ENCODE measurements around the gene ATG2A. TPM values are rescaled to one million over a fixed set of nuclear protein-coding genes. Genes with fewer than 3 reads are reported as not detected.

The ATG2A gene
- total RNA-seq, 4 donors from 2014 or later = 20.3 to 34.8 (median 22.2) TPM

GRCh38 chr11:64887757-64888405 is 29.1 kb downstream of the ATG2A start:
- peak in 2 of 3 donors; percentile 68 to 94 for TF ChIP-seq CTCF (IDR thresholded peaks at IDR 0.05)
- DNase-seq (ENCODE audit: low spot score) = no peak
- peak; percentile 37 for ATAC-seq (ENCODE audit: low FRiP score)

- no peak for DNase-seq (ENCODE audit: low spot score)
- TF ChIP-seq CTCF (IDR thresholded peaks at IDR 0.05) = no peak
- no peak for ATAC-seq (ENCODE audit: low FRiP score)
Observed at GRCh38 chr11:64887234-64887756, 29.7 kb downstream of the ATG2A start.

- no peak for TF ChIP-seq CTCF (IDR thresholded peaks at IDR 0.05)
- DNase-seq (ENCODE audit: low spot score) (no peak), ATAC-seq (ENCODE audit: low FRiP score) (peak; percentile 60)
Observed at GRCh38 chr11:64885367-64886286, 31.4 kb downstream of the ATG2A start.

- no peak for ATAC-seq (ENCODE audit: low FRiP score)
- no peak for DNase-seq (ENCODE audit: low spot score)
- no peak for TF ChIP-seq CTCF (IDR thresholded peaks at IDR 0.05)
Observed at GRCh38 chr11:64884019-64884418, 33.0 kb downstream of the ATG2A start.

- DNase-seq (ENCODE audit: low spot score) = no peak
- no peak for TF ChIP-seq CTCF (IDR thresholded peaks at IDR 0.05)
- no peak for ATAC-seq (ENCODE audit: low FRiP score)
Observed at GRCh38 chr11:64883575-64883974, 33.4 kb downstream of the ATG2A start.

- DNase-seq (ENCODE audit: low spot score) (no peak), ATAC-seq (ENCODE audit: low FRiP score) (no peak)
- no peak for TF ChIP-seq CTCF (IDR thresholded peaks at IDR 0.05)
Observed at GRCh38 chr11:64882243-64882642, 34.8 kb downstream of the ATG2A start.

Data from omental fat pad (tissue), 4 donors.